ENCODE measurements around the gene TCF4. TPM values are rescaled to one million over a fixed set of nuclear protein-coding genes. Genes with fewer than 3 reads are reported as not detected.

Gene TCF4
- total and polyA plus RNA-seq, 2 donors = 12.7 to 36.6 TPM

GRCh38 chr18:55404136-55404830 lies 183.7 kb downstream of the TCF4 start:
- Histone ChIP-seq H3K27ac (ENCODE audit: low read depth in 1 of 2, low read length in 1 of 2) (no peak overlapping the region), H3K4me3 (ENCODE audit: low read length in 2 of 2) (no peak overlapping the region), H3K27me3 (ENCODE audit: control insufficient read depth in 2 of 2, insufficient read depth in 1 of 2, low read length in 1 of 2) (no peaks in the 10 kb centered on the region), H3K4me1 (ENCODE audit: control insufficient read depth in 2 of 2, insufficient read depth in 2 of 2, low read length in 2 of 2) (peaks cover 0 to 4% of the 10 kb centered on the region in 2 donors), H3K36me3 (ENCODE audit: control insufficient read depth in 2 of 2, insufficient read depth in 2 of 2, low read length in 1 of 2) (no peaks in the 10 kb centered on the region), H3K9me3 (ENCODE audit: control insufficient read depth in 2 of 2, insufficient read depth in 1 of 2, low read length in 1 of 2) (no peaks in the 10 kb centered on the region)
- 98% methylated on average over 5 of the region's 5 CpGs for WGBS
- no peak for DNase-seq (ENCODE audit: low read depth in 6 of 9, low spot score in 9 of 9)

- H3K9me3 ChIP-seq (ENCODE audit: control insufficient read depth in 2 of 2, insufficient read depth in 1 of 2, low read length in 1 of 2) = no peaks in the 10 kb centered on the region
- 95% methylated on average over 5 of the region's 5 CpGs for WGBS
- H3K4me3 ChIP-seq (ENCODE audit: low read length in 2 of 2) = no peak overlapping the region
- no peak overlapping the region for H3K27ac ChIP-seq (ENCODE audit: low read depth in 1 of 2, low read length in 1 of 2)
- no peaks in the 10 kb centered on the region for H3K36me3 ChIP-seq (ENCODE audit: control insufficient read depth in 2 of 2, insufficient read depth in 2 of 2, low read length in 1 of 2)
- no peaks in the 10 kb centered on the region for H3K27me3 ChIP-seq (ENCODE audit: control insufficient read depth in 2 of 2, insufficient read depth in 1 of 2, low read length in 1 of 2)
- DNase-seq (ENCODE audit: low read depth in 6 of 9, low spot score in 9 of 9) = no peak
- H3K4me1 ChIP-seq (ENCODE audit: control insufficient read depth in 2 of 2, insufficient read depth in 2 of 2, low read length in 2 of 2) = peaks cover 0 to 4% of the 10 kb centered on the region in 2 donors
These were observed 184.5 kb downstream of the TCF4 start for GRCh38 chr18:55403421-55403949.

- H3K36me3 ChIP-seq (ENCODE audit: control insufficient read depth in 2 of 2, insufficient read depth in 2 of 2, low read length in 1 of 2) = no peaks in the 10 kb centered on the region
- no peak for DNase-seq (ENCODE audit: low read depth in 6 of 9, low spot score in 9 of 9)
- H3K27me3 ChIP-seq (ENCODE audit: control insufficient read depth in 2 of 2, insufficient read depth in 1 of 2, low read length in 1 of 2) = no peaks in the 10 kb centered on the region
- no peak overlapping the region for H3K27ac ChIP-seq (ENCODE audit: low read depth in 1 of 2, low read length in 1 of 2)
- H3K9me3 ChIP-seq (ENCODE audit: control insufficient read depth in 2 of 2, insufficient read depth in 1 of 2, low read length in 1 of 2) = no peaks in the 10 kb centered on the region
- WGBS = 92% methylated on average over 10 of the region's 10 CpGs
- H3K4me3 ChIP-seq (ENCODE audit: low read length in 2 of 2) = no peak overlapping the region
- peaks cover 0 to 4% of the 10 kb centered on the region in 2 donors for H3K4me1 ChIP-seq (ENCODE audit: control insufficient read depth in 2 of 2, insufficient read depth in 2 of 2, low read length in 2 of 2)
These were observed 185.1 kb downstream of the TCF4 start for GRCh38 chr18:55402731-55403405.

- H3K4me3 ChIP-seq (ENCODE audit: low read length in 2 of 2) = no peak overlapping the region
- 84% methylated on average over 12 of the region's 12 CpGs for whole genome bisulfite sequencing
- H3K36me3 ChIP-seq (ENCODE audit: control insufficient read depth in 2 of 2, insufficient read depth in 2 of 2, low read length in 1 of 2) = no peaks in the 10 kb centered on the region
- peak overlapping the region; percentile 31 to 61 for H3K27ac ChIP-seq (ENCODE audit: low read depth in 1 of 2, low read length in 1 of 2)
- no peaks in the 10 kb centered on the region for H3K9me3 ChIP-seq (ENCODE audit: control insufficient read depth in 2 of 2, insufficient read depth in 1 of 2, low read length in 1 of 2)
- H3K27me3 ChIP-seq (ENCODE audit: control insufficient read depth in 2 of 2, insufficient read depth in 1 of 2, low read length in 1 of 2) = no peaks in the 10 kb centered on the region
- no peak for DNase-seq (ENCODE audit: low read depth in 6 of 9, low spot score in 9 of 9)
- peaks cover 0 to 4% of the 10 kb centered on the region in 2 donors for H3K4me1 ChIP-seq (ENCODE audit: control insufficient read depth in 2 of 2, insufficient read depth in 2 of 2, low read length in 2 of 2)
These were observed 186.3 kb downstream of the TCF4 start for GRCh38 chr18:55401638-55402191.

- no peak overlapping the region for H3K4me3 ChIP-seq (ENCODE audit: low read length in 2 of 2)
- no peak for DNase-seq (ENCODE audit: low read depth in 6 of 9, low spot score in 9 of 9)
- peak overlapping the region in 1 of 2 donors; percentile 61 for H3K27ac ChIP-seq (ENCODE audit: low read depth in 1 of 2, low read length in 1 of 2)
- WGBS = 85% methylated on average over 12 of the region's 12 CpGs
- H3K4me1 ChIP-seq (ENCODE audit: control insufficient read depth in 2 of 2, insufficient read depth in 2 of 2, low read length in 2 of 2) = peaks cover 0 to 4% of the 10 kb centered on the region in 2 donors
- H3K9me3 ChIP-seq (ENCODE audit: control insufficient read depth in 2 of 2, insufficient read depth in 1 of 2, low read length in 1 of 2) = no peaks in the 10 kb centered on the region
- no peaks in the 10 kb centered on the region for H3K36me3 ChIP-seq (ENCODE audit: control insufficient read depth in 2 of 2, insufficient read depth in 2 of 2, low read length in 1 of 2)
- H3K27me3 ChIP-seq (ENCODE audit: control insufficient read depth in 2 of 2, insufficient read depth in 1 of 2, low read length in 1 of 2) = no peaks in the 10 kb centered on the region
These were observed 187.1 kb downstream of the TCF4 start for GRCh38 chr18:55400590-55401541.

- no peak overlapping the region for H3K27ac ChIP-seq (ENCODE audit: low read depth in 1 of 2, low read length in 1 of 2)
- peaks cover 0 to 4% of the 10 kb centered on the region in 2 donors for H3K4me1 ChIP-seq (ENCODE audit: control insufficient read depth in 2 of 2, insufficient read depth in 2 of 2, low read length in 2 of 2)
- H3K27me3 ChIP-seq (ENCODE audit: control insufficient read depth in 2 of 2, insufficient read depth in 1 of 2, low read length in 1 of 2) = no peaks in the 10 kb centered on the region
- H3K9me3 ChIP-seq (ENCODE audit: control insufficient read depth in 2 of 2, insufficient read depth in 1 of 2, low read length in 1 of 2) = no peaks in the 10 kb centered on the region
- no peaks in the 10 kb centered on the region for H3K36me3 ChIP-seq (ENCODE audit: control insufficient read depth in 2 of 2, insufficient read depth in 2 of 2, low read length in 1 of 2)
- DNase-seq (ENCODE audit: low read depth in 6 of 9, low spot score in 9 of 9) = no peak
- H3K4me3 ChIP-seq (ENCODE audit: low read length in 2 of 2) = no peak overlapping the region
- WGBS = 88% methylated on average over 2 of the region's 2 CpGs
These were observed 187.9 kb downstream of the TCF4 start for GRCh38 chr18:55400081-55400480.

GRCh38 chr18:55398858-55399257 lies 189.1 kb downstream of the TCF4 start:
- no peaks in the 10 kb centered on the region for H3K36me3 ChIP-seq (ENCODE audit: control insufficient read depth in 2 of 2, insufficient read depth in 2 of 2, low read length in 1 of 2)
- 97% methylated on average over 6 of the region's 6 CpGs for WGBS
- no peaks in the 10 kb centered on the region for H3K9me3 ChIP-seq (ENCODE audit: control insufficient read depth in 2 of 2, insufficient read depth in 1 of 2, low read length in 1 of 2)
- peaks cover 0 to 4% of the 10 kb centered on the region in 2 donors for H3K4me1 ChIP-seq (ENCODE audit: control insufficient read depth in 2 of 2, insufficient read depth in 2 of 2, low read length in 2 of 2)
- H3K27me3 ChIP-seq (ENCODE audit: control insufficient read depth in 2 of 2, insufficient read depth in 1 of 2, low read length in 1 of 2) = no peaks in the 10 kb centered on the region
- H3K4me3 ChIP-seq (ENCODE audit: low read length in 2 of 2) = no peak overlapping the region
- H3K27ac ChIP-seq (ENCODE audit: low read depth in 1 of 2, low read length in 1 of 2) = no peak overlapping the region
- DNase-seq (ENCODE audit: low read depth in 6 of 9, low spot score in 9 of 9) = no peak

- peaks cover 0 to 4% of the 10 kb centered on the region in 2 donors for H3K4me1 ChIP-seq (ENCODE audit: control insufficient read depth in 2 of 2, insufficient read depth in 2 of 2, low read length in 2 of 2)
- H3K9me3 ChIP-seq (ENCODE audit: control insufficient read depth in 2 of 2, insufficient read depth in 1 of 2, low read length in 1 of 2) = no peaks in the 10 kb centered on the region
- no peak overlapping the region for H3K4me3 ChIP-seq (ENCODE audit: low read length in 2 of 2)
- H3K27ac ChIP-seq (ENCODE audit: low read depth in 1 of 2, low read length in 1 of 2) = no peak overlapping the region
- 71% methylated on average over 2 of the region's 2 CpGs for WGBS
- DNase-seq (ENCODE audit: low read depth in 6 of 9, low spot score in 9 of 9) = no peak
- H3K27me3 ChIP-seq (ENCODE audit: control insufficient read depth in 2 of 2, insufficient read depth in 1 of 2, low read length in 1 of 2) = no peaks in the 10 kb centered on the region
- no peaks in the 10 kb centered on the region for H3K36me3 ChIP-seq (ENCODE audit: control insufficient read depth in 2 of 2, insufficient read depth in 2 of 2, low read length in 1 of 2)
These were observed 191.0 kb downstream of the TCF4 start for GRCh38 chr18:55396979-55397378.

Measured in thymus (tissue), 11 donors.